ENCODE results near the gene SENP7. TPM values are rescaled to one million over a fixed set of nuclear protein-coding genes. Genes with fewer than 3 reads are reported as not detected.

Gene SENP7
- total and polyA plus RNA-seq, 2 experiments from 2014 or later = 5.0 to 9.0 TPM

DNA sequence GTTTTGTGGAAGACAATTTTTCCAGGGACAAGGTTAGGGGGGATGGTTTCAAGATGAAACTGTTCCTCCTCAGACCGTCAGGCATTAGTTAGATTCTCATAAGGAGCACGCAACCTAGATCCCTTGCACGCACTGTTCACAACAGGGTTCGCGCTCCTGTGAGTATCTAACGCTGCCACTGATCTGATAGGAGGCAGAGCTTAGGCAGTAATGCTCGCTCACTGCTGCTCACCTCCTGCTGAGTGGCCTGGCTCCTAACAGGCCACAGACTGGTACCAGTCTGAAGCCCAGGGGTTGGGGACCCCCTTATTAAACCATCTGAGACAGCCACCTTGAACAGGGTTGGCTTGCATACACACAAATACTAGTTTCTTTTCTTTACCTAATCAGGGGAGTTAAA lies 179.1 kb downstream of the SENP7 start:
- Histone ChIP-seq H2AFZ (no peak overlapping the region), H3K27ac (ENCODE audit: low read depth) (no peak overlapping the region), H3K36me3 (ENCODE audit: insufficient read depth) (no peaks in the 10 kb centered on the region), H3K9me2 (ENCODE audit: insufficient read depth) (no peaks in the 10 kb centered on the region), H3K79me2 (replicated peaks; ENCODE audit: insufficient read depth) (no peaks in the 10 kb centered on the region), H3F3A (replicated peaks; ENCODE audit: low read depth) (no peaks in the 10 kb centered on the region), H3K4me3 (no peak overlapping the region), H3K27me3 (ENCODE audit: insufficient read depth) (no peaks in the 10 kb centered on the region), H3K4me1 (ENCODE audit: insufficient read depth) (no peaks in the 10 kb centered on the region), H4K20me1 (replicated peaks; ENCODE audit: insufficient read depth) (no peaks in the 10 kb centered on the region), H3K4me2 (no peak overlapping the region)
- DNase-seq (ENCODE audit: low spot score) (no peak), ATAC-seq (peak; percentile 71)
- no peak for TF ChIP-seq ZNF331 (CRISPR knock-in tag; IDR thresholded peaks at IDR 0.05; ENCODE audit: low read depth)
- no peak for TF ChIP-seq EZH2phosphoT487 (IDR thresholded peaks at IDR 0.05; ENCODE audit: unreplicated experiment)
- TF ChIP-seq NANOG (IDR thresholded peaks at IDR 0.05; ENCODE audit: borderline replicate concordance) = no peak
- no peak for TF ChIP-seq CREB1 (CRISPR knock-in tag; IDR thresholded peaks at IDR 0.05; ENCODE audit: low read depth)
- TF ChIP-seq, protein P1, sequence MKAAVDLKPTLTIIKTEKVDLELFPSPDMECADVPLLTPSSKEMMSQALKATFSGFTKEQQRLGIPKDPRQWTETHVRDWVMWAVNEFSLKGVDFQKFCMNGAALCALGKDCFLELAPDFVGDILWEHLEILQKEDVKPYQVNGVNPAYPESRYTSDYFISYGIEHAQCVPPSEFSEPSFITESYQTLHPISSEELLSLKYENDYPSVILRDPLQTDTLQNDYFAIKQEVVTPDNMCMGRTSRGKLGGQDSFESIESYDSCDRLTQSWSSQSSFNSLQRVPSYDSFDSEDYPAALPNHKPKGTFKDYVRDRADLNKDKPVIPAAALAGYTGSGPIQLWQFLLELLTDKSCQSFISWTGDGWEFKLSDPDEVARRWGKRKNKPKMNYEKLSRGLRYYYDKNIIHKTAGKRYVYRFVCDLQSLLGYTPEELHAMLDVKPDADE (IDR thresholded peaks at IDR 0.05) = no peak
- no peak for TF ChIP-seq JUNB (IDR thresholded peaks at IDR 0.05; ENCODE audit: unreplicated experiment)
- TF ChIP-seq POLR2AphosphoS5 (IDR thresholded peaks at IDR 0.05; ENCODE audit: low read depth) = no peak
- no peak for TF ChIP-seq ZNF462 (CRISPR knock-in tag; IDR thresholded peaks at IDR 0.05)
- no peak for TF ChIP-seq ZNF114 (CRISPR knock-in tag; IDR thresholded peaks at IDR 0.05)
- TF ChIP-seq, protein P2, sequence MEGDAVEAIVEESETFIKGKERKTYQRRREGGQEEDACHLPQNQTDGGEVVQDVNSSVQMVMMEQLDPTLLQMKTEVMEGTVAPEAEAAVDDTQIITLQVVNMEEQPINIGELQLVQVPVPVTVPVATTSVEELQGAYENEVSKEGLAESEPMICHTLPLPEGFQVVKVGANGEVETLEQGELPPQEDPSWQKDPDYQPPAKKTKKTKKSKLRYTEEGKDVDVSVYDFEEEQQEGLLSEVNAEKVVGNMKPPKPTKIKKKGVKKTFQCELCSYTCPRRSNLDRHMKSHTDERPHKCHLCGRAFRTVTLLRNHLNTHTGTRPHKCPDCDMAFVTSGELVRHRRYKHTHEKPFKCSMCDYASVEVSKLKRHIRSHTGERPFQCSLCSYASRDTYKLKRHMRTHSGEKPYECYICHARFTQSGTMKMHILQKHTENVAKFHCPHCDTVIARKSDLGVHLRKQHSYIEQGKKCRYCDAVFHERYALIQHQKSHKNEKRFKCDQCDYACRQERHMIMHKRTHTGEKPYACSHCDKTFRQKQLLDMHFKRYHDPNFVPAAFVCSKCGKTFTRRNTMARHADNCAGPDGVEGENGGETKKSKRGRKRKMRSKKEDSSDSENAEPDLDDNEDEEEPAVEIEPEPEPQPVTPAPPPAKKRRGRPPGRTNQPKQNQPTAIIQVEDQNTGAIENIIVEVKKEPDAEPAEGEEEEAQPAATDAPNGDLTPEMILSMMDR (conservative IDR thresholded peaks at IDR 0.05; ENCODE audit: low read depth in 2 of 2) = no peak
- no peak for TF ChIP-seq EZH2 (IDR thresholded peaks at IDR 0.05; ENCODE audit: low read depth, unreplicated experiment)
- no peak for TF ChIP-seq STAT1 (IDR thresholded peaks at IDR 0.05; ENCODE audit: unreplicated experiment)
- no peak for TF ChIP-seq REST (IDR thresholded peaks at IDR 0.05; ENCODE audit: unreplicated experiment)
- no peaks in the 10 kb centered on the region for H3K9me3 Mint-ChIP-seq
- H3K4me1 Mint-ChIP-seq = no peaks in the 10 kb centered on the region
- H3K27ac Mint-ChIP-seq = no peak overlapping the region
- H3K36me3 Mint-ChIP-seq (ENCODE audit: low read depth) = no peaks in the 10 kb centered on the region
- H3K4me3 Mint-ChIP-seq = no peak overlapping the region
- no peaks in the 10 kb centered on the region for H3K27me3 Mint-ChIP-seq (ENCODE audit: insufficient read depth, low read depth, poor library complexity)
